ENCODE measurements around the gene SLC24A3.

Gene SLC24A3

DNA sequence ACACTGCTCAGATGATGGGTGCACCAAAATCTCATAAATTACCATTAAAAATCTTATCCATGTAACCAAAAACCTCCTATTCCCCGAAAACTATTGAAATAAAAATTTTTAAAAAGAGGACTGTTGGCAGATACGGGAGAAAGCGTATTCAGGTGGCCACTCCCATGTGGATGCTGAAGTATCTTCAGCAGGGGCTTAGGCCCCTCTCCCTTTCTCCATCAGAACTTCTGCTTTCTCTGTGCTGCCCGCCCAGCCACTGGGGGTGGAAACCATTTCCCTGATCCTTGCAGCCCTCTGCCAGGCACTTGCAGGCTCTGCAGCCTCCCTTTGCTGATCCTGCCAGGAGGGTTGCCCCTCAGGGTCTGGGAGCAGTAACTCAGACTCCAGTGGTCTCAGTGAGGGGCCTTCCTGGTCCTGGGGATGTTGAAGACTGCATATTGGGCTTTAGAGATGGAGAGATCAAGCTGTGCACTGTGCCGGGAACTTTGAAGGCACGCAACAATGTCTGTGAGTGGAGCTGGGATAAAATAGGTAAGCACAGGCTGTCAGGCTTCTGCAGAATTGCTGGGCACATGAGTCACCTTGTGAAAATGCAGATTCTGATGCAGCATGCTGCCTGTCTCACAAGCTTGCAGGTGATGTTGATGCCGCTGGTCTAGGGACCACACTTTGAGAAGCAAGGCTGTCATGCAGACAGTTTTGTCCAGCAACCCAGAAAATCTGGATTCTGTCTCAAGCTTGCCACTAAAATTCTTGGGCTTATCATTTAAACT lies 59.6 kb downstream of the SLC24A3 start:
- DNase-seq (ENCODE audit: low read depth): no peak

DNA sequence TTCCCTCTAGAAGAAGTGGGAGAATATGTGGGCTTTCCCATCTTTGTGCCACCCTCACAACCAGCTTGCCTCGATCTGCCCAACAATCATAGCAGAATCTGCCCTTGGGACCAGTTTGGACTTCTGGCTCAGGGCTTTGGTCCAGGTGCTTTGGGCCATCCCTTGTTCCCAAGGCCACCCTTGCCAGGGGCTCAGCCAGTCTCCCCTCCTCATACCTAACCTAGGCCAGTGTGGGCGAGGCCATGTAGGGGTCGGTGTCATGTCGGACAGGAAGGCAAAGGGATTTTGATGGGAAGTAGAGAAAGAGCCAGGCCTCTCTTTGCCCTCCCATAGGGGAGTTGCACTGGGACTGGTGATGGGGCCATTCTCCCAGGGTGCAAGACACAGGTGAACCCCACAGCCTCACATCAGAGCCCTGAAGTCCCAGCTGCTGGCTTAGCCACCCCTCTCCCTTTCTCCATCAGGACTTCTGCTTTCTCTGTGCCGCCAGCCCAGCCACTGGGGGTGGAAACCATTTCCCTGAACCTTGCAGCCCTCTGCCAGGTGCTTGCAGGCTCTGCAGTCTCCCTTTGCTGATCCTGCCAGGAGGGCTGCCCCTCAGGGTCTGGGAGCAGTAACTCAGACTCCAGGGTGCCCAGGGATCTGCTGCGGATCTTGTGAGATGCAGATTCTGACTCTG lies 60.7 kb downstream of the SLC24A3 start:
- no peak for DNase-seq (ENCODE audit: low read depth)

DNA sequence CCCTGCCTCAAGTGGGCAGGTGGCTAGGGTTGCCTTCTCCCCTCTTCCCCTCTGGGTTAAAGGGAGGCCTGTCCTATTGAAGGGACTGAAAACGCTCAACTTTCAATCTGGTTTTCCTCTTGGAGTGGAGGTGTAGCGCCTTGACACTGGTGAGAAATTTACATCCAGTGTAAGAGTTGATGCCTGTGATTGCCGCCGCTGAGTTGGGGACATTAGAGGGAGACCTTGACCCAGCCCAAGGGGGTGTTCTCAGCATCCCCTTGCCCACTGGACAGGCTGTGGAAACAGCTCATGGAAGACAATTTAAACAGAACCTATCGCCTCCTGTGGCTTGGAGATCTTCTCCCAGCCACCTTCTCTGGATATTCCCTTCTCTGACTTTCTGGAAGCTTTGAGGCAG lies 61.6 kb downstream of the SLC24A3 start:
- no peak for DNase-seq (ENCODE audit: low read depth)

DNA sequence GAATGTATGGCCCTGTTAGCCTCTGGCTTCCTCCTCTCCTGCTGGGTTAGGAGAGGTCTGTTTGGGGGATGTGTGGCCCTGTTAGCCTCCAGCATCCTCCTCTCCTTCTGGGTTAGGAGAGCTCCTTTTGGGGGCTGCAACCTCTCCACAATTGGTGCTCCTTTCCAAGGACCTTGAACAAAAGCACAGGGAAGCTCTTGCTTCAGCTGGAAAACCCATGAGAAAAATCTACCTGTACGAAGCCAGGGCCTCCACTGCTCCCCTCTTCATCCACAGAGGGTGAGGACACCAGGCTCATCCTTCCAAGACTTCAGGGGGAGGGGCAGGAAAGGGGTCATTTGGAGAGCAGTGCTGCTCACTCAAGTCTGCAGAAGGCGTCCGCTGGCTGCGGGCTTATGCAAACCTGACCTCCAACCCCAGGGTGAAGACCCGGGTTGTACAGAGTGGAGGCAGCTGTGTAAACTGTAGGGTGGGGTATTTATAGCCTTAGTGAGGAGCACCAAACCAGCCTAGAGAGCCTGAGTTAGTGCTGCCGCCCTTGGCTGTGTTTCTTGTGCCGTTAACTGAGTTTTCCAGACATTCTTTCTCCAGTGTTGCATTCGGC lies 62.1 kb downstream of the SLC24A3 start:
- no peak for DNase-seq (ENCODE audit: low read depth)

DNA sequence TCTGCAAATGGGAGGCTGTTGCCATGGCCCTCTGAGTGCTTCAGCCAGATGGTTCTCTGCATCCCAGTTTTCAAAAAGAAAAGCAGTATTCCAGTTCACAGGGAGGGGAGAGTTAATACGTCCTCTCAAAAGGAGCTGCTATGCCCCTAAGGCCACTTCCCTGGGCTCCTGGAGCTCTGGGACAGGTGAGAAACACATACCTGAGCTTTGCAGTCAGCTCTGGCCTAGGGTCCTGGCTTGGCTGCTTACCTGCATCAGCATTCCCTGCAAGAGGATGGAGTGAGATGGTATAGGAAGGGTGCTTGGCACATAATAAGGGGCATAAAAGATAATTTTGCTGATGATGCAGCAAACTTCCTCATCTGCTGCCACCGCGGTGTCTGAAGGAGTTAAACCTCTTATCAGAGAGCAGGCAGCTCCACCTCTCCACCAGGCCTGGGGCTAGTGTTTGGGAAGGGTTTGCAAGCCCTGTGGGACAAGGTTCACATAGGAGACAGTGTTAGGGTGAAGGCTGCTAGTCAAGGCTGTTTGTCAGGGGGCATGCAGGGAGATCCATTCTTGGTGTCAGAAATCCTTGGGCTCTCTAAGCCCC lies 62.7 kb downstream of the SLC24A3 start:
- no peak for DNase-seq (ENCODE audit: low read depth)

DNA sequence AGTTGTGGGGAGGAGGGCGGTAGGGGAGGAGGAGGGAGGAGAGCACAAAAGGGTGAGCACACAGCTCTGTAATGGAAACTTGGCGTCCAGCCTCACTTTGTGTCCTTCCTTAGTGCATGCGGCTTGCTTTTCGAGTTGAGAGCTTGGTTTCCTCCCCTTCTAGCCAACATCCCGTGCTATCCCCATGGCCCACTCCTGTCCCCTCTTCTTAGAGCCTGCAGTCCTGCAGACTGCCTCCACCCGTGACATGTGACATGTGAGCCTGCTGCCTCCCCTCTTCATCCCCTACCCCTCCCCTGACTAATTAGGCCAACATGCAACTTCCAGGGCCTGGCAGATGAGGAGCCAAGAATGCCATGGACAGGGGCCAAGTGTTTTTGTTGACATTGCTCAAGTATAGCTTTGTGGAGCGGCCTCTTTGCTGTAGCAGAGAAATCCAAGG lies 63.2 kb downstream of the SLC24A3 start:
- DNase-seq (ENCODE audit: low read depth): no peak

DNA sequence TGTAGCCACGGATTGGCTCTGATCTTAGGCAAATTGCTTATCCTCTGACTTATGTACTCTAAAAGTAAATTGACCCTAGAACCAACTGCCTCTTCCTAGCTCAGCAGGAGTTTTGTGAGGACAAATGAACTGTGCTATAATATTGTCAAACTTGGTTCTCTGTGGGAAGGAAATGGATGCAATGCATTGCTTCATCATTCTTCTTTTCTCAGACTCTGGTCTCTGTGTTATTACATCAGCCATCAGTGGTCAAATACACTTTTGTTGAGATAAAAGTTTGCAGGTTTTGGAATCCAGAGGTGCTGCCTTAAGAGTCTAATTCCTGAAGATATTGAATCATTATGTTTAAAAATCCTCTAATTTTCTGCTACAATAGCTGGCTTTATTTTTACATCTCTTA lies 64.9 kb downstream of the SLC24A3 start:
- DNase-seq (ENCODE audit: low read depth): no peak

DNA sequence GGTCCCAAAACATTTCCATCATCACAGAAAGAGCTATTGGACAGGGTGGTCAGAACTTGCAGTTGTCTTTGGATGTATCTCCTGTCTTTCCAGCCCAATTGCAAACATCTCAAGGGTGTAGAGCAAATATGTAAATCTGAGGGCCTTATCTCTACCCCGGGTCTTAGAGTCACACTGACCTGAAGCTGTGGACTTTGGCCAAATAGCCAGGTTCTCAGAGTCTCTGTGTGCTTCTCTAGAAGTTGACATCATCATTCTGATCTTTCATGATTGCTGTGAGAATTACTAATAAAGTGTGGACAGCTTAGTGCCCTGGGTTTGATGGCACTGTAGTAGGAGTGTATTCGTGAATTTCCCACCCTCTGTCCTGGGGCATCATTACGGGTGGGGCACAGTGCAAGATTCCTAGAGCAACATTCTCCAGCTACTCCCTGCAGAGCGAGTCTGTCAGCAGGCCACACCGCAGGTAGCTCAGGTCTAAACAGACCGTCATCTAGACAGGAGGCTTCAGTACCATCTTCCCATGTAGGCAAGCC lies 71.1 kb downstream of the SLC24A3 start:
- DNase-seq (ENCODE audit: low read depth): no peak

DNA sequence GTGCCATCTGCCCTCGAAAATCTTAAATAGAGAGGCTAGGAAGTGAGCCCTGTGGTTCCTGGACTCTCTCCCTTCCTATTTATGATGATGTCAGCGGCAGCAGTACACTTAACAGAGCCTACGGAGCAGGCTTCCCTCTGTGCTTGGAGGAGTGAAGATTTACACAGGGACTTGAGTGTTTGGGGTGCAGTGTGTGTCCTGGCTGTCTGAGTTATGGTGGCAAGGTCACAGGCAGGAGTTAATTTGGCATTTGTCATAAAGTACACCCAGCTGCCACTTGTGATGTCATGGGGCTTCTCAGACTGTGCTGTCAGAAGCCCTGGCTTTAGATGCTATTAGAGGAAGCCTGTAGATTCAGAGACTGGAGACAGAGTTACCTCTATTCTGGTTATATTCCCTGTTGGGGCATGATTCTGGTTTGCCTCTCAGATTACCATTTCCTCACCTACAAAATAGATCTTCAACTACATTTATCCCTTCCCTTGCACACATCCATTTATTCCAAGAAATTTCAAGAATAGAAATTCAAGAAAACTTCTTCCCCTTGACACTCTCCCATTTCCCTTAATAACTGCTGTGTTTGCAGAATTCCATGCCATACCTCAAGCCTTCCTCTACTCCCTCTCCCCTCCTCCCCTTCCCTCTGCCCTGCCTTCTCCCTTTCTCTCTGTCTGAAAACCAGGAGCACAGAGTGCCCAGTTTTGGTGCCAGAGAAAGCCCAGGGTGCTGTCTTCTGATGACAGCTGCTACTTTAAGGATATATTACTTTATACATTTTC lies 72.1 kb downstream of the SLC24A3 start:
- no peak for DNase-seq (ENCODE audit: low read depth)

DNA sequence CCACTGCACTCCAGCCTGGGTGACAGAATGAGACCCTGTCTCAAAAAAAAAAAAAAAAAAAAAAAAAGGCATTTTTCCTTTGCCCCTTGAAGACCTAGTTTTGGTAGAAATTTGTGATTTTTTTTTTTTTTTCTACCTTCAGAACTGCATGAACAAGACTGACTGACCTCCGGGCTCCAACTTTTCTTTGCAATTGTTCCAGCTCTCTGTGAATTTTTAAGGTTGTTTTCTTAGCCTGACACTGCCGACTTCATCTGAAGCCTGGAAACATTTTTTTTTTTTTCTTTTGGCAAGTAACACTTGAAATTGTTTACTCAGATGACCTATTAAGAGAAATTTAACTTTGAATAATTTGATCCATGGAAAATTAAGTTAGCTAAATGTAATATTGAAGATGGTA lies 73.0 kb downstream of the SLC24A3 start:
- no peak for DNase-seq (ENCODE audit: low read depth)

DNA sequence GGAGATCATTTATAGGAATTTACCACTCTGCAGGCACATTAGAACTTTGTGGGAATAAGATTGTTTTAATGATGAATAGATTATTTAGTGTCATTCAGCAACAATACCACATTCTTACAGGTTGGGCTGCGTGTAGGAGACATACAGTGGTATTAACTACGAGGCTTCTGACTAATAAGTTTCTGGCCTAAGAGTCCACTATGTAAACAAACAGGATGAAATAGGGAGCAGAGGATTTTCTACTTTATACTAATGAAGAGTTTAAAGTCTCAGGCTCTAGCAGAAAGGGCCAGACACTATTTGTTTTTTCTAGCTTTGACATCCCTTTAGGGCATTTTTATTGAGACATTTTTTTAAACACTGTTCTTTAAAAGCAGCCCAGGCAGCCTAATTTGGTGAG lies 75.6 kb downstream of the SLC24A3 start:
- DNase-seq (ENCODE audit: low read depth): no peak

DNA sequence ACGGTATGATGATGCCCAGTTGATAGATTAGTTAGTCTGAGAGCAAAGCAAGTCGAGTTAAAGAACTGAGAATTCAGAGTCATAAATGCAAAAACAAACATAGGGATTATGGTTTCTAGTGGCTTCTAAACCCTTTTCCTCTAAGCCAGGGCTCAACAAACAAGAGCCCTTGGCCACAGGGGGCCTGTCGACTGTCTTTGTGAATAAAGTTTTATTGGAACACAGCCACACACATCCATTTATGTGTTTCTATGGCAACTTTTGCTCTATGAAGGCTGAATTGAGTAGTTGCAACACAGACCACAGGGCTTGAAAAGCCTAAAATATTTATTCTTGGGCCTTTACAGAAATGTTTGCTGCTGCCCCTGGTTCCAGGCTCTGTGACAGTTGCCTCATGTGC lies 76.2 kb downstream of the SLC24A3 start:
- DNase-seq (ENCODE audit: low read depth): no peak

DNA sequence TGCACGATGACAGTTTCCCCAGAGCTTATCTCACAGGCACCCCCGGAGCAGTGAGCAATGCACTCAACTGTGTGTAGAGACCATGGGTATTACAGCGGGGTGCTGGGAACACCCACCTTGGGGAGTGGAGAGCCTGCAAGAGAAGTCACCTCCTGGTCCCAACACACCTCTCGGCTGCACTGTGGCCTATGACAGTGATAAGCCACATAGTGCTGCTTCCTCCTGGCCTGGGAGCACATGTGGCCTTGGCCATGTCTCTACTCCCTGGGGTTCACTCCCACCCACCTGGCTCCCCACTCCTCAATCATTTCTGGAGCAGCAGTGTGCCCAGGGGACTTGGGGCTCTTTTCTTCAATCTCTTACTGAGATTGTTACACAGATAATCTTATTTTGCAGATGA lies 77.0 kb downstream of the SLC24A3 start:
- no peak for DNase-seq (ENCODE audit: low read depth)

DNA sequence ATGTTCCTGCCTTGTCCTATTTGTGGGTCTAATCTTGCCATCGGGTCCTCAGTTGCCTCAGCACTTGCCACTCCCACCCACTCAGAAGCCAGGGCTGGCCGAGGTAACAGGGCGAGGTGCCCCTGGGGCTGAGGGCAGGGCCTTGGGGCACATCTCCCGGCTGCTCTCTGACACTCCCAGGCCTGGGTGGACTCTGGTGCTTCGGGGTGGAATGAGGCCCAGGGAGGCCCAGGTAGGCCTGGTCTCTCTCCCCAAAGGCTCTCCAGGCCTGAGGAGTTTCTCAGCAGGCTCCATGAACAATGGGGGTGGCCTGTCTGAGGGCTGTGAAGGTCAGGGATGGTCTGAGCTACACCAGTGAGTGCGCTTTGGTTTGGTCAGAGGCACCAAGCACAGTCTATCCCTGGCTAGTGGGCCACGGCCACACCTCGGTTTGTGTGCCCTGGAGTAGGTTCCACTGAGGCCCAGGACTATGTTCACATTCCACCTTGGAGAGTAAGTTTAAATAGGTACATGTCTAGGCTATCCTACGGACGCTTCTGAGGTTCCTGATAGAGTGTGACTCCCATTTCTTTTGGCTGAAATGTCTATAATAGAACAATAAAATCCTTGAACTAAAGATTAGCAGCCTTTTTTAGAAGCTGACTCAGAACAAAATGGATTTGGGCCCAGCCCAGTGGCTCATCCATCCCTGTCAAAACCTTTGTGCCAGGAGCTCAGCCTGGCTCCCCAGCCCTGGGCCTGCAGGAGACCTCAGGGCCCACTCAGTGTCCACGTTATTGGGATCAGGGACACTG lies 78.8 kb downstream of the SLC24A3 start:
- no peak for DNase-seq (ENCODE audit: low read depth)

DNA sequence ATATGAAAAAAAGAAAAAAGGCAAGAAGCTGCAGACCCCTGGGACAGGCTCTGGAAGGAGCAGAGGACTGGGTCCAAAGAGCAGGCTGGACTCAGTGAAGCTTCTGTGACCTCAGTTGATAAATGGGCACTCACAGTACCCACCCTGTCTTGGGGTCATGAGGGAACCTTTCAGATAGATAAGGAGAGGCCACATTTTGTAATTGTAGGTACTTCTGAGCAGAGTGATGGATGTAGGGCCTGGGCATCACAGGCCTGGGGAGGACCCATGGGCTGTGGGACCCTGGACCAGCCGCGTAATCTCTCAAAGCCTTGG lies 79.3 kb downstream of the SLC24A3 start:
- no peak for DNase-seq (ENCODE audit: low read depth)

DNA sequence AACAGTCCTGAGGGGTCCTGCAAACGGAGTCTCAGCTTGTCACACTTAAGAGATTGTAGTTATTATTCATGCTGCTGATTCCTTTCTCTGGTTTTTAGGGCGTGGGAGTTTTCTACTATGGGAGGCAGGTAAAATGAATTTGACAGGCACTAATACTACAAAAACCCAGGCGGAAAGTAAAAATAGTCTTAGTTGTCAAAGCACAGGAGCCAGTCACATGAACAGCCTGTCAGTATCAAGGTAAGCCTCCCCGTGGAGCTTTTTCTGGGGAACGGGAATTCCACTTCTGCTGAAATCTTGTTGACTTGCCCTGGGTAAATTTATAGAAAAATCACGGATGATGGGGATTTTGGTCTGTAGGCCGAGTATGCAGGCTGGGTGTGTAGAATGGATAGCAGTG lies 79.8 kb downstream of the SLC24A3 start:
- DNase-seq (ENCODE audit: low read depth): no peak

DNA sequence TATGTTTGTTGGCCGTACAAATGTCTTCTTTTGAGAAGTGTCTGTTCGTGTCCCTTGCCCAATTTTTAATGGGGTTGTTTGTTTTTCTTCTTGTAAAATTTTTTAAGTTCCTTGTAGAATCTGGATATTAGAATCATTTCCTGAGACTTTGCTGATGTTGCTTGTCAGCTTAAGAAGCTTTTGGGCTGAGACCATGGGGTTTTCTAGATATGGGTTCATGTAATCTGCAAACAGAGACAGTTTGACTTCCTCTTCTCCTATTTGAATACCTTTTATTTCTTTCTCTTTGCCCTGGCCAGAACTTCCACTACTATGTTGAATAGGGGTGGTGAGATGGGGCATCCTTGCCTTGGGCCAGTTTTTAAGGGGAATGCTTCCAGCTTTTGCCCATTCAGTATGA lies 82.6 kb downstream of the SLC24A3 start:
- no peak for DNase-seq (ENCODE audit: low read depth)

DNA sequence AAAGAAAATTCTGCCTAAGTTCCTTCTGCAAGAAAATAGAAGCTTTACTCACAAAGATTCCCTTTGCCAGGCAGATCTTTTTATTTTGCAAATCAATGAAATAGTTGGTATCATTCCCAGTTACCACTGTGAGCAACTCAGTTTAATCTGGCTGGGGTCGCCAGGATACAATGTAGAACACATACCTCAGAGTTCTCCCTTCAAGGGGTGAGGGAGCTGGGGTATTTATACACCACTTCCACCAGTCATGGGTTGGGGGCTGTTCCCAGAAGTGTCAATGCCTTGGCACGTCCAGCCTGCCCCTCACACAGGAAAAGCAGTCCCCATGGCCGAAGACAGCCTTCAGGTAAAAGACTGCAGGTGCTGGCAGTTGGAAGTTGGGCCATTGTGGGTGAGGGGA lies 86.2 kb downstream of the SLC24A3 start:
- DNase-seq (ENCODE audit: low read depth): no peak

DNA sequence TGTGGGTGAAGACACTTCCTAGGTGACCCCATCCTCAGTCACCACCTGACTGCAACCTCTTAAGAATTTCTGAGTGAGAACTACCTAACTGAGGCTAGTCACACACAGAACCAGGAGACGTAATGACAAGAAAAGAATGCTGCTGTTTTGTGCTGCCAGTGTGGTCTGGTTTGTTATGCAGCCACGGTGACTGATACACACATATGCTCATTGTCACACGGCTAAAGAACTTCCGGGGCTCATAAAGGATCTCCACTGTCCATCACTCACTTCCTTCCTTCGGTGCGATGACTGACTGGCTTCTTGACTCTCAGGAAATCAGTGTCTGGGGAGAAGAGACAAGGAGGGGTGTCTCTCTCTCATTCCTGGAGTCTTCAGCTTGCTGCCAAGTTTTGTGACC lies 88.0 kb downstream of the SLC24A3 start:
- no peak for DNase-seq (ENCODE audit: low read depth)

DNA sequence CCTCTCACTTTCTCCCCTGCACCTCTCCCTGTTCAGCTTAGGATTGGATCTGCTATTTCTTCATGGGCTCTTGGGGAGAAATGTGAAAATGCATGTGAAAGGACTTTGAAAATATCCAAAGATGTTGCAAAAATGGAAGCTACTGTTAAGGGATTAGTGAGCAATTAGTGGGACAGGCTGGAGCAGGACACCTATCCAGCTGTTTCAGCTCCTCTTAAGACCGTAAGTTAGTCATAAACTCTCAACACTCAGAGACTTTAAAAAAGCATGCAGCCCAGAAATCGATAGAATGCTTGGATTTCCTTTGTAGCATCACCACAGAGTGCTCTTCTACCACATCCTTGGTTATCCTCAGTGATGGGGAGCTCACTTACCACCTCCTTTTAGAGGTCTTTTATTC lies 88.7 kb downstream of the SLC24A3 start:
- DNase-seq (ENCODE audit: low read depth): no peak

DNA sequence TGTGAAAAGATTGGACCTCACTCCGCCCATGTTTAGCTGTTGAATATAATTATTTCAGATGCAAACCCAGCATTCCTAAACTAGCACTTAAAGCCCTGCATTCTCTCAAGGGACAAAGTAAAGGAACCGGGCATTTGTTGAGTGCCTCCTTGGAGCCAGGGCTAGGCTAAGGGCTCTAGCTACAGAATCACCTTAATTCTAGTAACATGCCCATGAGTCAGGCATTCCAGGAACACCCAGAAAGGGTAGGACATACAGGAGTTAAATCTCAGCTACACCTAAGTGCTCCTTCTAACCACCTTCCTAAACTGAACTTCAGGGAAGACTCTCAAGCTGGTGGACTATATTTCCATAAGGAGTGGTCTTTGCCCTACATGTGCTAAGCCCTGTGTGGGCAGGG lies 89.4 kb downstream of the SLC24A3 start:
- no peak for DNase-seq (ENCODE audit: low read depth)
